HL-60/S4 (cell line): ENCODE measurements around the gene ATP6V0E2.
"Not testable (repeated sequence)": the region's sequence is repeated elsewhere in the genome, so short reads cannot be mapped to it uniquely, and the experiment has no call there.

Experiments
- in situ Hi-C: fragments of 300-500 bp; cut with MboI; formaldehyde crosslinking; loops from 2 replicates; pipeline ENCODE4 v1.14.3; 2022; ENCODE audit warnings: low sequenced_read_pairs

The ATP6V0E2 gene

DNA sequence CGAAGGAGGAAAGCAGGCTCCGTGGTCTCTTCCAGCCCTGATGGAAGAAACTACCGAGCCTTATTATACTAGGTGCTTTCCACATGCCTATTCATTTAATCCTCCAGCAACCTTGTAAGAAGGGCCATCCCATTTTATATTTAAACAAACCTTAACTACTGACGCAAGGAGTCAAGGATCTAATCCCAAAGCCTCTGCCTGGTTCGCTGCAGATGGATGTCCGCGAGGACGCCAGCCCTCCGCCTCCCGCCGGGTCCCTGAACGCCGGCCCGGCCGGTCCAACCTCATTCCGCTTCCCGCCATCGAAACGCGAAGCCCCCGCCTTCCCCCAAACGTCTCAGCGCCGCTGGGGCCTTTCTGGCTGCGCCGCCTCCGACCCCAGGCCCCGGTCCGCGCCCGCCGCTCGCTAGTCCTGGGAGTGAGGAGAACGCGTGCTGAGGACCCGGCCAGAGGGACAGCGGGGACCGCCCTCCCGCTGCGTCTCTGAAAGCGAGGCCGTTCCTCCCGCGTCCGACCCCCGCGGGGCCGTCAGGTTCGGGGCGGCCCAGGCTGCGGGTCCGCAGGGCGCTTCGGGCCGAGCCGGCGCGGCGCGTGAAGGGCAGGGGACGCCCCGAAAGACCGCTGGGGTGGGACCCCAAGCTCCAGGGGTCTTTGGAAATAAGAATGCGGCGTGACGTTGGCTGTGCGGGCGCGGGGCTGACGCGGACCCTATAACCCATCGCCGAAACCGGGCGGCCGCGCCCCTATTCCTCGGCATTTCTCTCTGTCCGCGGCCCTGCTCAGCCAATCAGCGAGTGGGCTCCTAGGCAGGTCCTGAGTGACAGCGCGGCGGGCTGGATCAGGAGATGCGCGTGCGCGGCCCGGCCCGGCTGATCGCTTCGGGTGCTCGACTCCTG is at the start of gene ATP6V0E2:
TSS of gene ATP6V0E2 (plus strand) at position 896 of the 896 bp plus-strand sequence. CDS start 97 bp downstream, outside the sequence.
- in situ Hi-C loops = no loop called here

DNA sequence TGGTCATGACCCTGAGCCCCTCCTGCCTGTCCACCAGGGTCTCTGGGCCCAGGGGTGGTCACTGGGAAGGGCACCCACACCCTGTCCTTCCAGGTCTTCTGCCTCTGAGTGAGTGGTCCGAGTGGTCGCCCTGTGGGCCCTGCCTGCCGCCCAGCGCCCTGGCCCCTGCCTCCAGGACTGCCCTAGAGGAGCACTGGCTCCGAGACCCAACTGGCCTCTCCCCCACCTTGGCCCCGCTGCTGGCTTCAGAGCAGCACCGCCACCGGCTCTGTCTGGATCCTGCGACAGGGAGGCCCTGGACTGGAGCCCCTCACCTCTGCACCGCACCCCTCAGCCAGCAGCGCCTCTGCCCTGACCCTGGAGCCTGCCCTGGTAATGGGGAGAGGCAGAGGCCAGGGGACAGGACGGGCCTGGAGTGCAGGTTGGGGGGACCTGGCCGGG is 49.4 kb upstream of the ATP6V0E2 start:
- in situ Hi-C loops = no loop called here

DNA sequence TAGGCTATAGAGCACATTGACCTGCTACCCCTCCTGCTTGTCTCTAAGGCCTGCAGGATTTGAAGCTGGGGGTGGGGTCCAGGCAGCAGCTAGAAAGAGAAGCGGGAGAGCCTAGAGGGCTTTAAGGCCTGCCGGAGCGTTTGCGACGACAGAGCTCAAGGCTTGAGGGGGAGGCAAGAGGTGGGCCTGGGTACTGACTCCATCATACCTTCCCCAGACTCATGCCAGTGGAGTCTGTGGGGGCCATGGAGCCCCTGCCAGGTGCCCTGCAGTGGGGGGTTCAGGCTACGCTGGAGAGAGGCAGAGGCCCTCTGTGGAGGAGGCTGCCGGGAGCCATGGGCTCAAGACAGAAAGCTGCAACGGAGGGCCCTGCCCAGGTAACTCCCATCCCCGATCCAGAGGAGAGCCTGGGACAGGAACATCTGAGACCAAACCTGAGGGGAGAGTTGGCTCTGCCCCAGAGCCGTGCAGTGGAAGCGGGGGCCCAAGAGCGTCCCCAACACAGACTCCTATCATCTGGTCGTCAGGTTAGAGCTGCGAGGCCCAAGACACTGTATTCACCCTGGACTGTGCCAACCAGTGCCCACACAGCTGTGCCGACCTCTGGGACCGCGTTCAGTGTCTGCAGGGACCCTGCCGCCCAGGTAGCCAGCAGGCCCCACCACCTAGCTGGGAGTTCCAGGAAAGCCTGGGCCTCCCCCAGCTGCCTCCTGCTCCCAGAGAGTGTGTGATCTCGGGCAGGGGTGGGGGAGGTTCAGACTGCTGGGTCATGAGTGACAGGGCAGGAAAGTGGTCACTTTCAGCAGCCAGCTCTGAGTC is 48.8 kb upstream of the ATP6V0E2 start:
- in situ Hi-C loops = no loop called here

DNA sequence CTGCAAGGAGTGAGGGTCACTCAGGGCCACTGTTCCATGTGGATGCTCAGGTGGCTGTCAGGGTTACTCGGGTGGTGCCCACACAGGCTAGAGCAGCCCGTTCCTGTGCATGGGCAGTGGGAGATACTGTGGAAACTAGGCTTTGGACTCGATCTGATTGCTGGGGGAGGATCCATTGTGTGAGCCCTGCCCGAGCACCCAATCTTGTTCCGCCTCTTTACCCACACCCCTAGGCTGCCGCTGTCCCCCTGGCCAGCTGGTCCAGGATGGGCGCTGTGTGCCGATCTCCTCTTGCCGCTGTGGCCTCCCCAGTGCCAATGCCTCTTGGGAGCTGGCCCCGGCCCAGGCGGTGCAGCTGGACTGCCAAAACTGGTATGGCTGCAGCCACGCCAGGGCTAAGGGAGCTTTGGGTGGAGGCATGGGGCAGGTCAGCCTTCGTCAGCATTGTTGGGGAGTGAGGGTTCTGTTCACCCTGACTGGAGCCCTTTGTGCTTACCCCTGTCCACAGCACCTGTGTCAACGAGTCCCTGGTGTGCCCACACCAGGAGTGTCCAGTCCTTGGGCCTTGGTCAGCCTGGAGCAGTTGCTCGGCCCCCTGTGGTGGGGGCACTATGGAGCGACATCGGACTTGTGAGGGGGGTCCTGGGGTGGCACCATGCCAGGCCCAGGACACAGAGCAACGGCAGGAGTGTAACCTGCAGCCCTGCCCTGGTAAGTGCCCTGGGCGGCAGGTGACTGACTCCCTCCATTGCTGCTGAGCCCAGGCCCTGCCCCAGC is 48.0 kb upstream of the ATP6V0E2 start:
- in situ Hi-C loops = no loop called here

DNA sequence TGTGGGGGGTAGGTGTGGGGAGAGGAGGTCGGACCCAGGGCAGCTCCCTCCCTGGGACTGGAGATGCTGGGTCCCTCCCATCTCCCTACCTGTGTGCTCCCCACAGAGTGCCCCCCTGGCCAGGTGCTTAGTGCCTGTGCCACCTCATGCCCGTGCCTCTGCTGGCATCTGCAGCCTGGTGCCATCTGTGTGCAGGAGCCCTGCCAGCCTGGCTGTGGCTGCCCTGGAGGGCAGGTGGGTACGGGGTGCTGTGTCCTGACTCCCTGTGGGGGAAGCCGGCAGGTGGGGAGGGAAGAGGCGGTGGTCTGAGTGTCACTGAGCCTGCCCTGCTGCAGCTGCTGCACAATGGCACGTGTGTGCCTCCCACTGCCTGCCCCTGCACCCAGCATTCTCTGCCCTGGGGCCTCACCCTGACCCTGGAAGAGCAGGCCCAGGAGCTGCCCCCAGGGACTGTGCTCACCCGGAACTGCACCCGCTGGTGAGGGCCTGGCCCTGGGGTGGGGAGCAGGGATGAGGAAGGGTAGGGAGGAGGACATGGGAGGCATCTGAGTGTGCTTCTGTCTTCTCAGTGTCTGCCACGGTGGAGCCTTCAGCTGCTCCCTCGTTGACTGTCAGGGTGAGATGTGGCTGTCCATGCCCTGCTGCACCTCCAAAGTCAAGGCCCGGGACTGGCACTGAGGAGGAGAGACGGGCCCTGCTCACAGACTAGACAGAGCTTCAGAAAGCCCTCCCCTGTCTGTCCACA is 47.3 kb upstream of the ATP6V0E2 start:
- in situ Hi-C loops = no loop called here

DNA sequence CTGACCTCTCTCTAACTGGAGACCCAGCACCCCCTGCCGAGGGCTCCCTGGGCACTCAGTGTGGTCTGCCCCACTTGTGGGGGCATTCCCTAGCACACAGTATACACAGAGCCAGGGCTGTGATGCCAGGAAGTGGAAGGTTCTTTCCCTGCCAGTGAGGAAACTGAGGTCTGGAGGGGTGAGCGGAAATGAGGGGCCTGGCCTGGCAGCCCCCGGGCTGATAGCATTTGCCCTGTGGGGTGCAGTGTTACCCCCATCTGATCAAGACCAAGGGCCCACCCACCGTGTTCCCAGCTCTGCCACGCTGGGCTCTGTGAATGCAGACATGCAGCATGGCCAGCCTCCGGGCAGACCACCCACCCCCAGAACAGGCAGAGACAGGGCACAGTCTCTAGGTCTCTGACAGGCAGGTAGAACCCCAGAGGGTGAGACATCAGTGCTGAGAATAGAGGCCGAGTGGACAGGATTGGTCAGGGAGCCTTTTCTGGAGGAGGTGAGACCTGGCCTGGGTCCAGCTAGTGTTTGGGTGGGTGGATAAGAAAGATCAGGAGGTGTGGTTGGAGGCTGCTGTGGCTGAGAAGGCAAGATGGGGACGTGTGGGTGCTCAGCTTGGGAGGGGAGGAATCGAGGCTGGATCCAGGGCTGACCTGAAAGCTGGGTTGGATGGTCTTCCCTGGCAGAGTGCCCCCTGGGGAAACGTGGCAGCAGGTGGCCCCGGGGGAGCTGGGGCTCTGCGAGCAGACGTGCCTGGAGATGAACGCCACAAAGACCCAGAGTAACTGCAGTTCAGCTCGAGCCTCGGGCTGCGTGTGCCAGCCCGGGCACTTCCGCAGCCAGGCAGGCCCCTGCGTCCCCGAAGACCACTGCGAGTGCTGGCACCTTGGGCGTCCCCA is 46.4 kb upstream of the ATP6V0E2 start:
- in situ Hi-C loops = no loop called here

DNA sequence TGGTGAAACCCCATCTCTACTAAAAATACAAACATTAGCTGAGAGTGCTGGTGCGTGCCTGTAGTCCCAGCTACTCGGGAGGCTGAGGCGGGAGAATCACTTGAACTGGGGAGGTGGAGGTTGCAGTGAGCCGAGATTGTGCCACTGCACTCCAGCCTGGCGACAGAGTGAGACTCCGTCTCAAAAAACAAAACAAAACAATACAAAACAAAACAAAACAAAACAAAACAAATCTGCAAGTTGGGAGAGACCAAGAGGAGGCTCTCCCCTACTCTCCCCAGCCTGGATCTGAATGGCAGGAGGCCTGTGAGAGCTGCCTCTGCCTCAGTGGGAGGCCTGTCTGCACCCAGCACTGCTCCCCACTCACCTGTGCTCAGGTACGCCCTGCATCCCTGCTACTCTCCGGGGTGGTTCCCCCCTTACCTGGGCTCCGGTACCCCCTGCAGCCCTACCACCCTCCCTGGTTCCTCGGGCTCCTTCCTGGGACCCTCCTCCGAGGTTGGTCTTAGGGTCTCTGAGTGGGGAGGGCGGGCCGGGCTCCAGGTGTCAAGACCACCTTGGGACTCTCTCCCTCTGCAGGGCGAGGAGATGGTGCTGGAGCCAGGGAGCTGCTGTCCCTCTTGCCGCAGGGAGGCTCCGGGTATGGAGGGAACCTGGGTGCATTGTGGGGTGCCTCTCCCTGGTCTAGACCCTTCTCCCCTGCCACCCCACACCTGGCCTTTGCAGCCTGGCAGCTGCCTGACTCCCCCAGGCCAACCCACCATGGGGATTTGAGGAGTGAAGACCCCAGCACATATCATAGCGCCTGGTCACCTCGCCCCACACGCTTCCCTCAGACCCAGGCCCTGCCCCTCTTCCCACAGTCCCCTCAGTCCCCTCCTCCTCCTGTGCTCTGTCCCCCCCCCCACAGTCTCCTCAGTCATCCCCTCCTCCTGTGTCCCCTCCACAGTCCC is 45.1 kb upstream of the ATP6V0E2 start:
- in situ Hi-C loops = no loop called here

DNA sequence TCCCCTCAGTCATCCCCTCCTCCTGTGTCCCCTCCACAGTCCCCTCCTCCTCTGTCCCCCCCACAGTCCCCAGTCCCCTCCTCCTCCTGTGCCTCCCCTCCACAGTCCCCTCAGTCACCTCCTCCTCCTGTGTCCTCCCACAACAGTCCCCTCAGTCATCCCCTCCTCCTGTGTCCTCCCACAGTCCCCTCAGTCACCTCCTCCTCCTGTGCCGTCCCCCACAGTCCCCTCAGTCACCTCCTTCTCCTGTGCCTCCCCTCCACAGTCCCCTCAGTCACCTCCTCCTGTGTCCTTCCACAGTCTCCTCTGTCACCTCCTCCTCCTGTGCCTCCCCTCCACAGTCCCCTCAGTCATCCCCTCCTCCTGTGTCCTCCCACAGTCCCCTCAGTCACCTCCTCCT is 43.2 kb upstream of the ATP6V0E2 start:
- in situ Hi-C loops = not testable (repeated sequence)

DNA sequence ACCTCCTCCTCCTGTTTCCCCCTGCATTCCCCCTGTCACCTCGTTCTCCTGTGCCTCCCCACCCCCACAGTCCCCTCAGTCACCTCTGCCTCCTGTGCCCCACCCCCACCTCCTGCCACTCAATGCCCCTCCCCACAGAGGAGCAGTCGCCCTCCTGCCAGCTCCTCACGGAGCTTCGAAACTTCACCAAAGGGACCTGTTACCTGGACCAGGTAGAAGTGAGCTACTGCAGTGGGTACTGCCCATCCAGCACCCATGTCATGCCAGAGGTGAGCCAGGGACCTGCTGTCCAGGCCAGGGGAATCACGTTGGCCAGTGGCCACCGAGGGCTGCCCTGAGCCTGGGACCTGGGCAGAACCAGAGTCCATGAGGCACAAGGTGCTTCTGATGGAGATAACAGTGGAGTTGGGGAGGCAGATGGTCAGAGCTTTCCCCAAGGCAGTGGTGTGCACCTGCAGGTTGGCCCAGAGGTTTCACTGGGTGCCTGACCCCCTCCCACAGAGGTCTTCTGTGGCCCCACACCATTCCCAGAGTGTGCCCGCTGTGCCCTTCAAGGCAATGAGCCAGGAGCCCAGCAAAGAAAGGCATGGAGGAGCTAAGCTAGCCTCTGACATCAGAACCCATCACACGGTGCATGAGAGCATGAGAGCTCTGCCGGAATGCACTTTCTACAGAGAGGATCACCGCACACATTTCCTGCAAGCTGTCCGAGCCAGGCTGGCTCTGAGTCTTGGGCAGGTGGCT is 42.6 kb upstream of the ATP6V0E2 start:
- in situ Hi-C loops = no loop called here

DNA sequence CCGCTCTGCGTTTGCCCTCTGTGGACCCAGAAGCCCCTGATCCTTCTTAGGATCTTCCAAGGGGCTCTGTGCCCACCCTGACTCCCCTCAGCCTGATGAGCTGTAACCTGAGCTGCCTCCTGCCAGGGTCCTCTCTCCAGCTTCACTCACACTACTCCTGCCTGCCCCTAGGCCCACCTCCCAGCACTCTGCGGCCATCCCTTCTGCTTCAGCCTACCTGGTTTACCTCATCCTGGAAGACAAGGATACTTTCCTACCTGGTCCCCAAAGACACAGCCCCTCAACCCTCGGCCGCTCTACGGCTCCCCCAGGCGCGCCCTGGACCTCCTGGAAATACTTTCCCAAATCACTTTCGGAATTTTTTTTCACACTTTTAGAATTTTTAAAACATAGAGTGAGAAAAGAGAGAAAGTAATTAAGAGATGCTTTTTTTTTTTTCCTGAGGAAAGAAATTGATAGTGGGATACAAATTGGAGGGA is 42.0 kb upstream of the ATP6V0E2 start:
- in situ Hi-C loops = no loop called here

DNA sequence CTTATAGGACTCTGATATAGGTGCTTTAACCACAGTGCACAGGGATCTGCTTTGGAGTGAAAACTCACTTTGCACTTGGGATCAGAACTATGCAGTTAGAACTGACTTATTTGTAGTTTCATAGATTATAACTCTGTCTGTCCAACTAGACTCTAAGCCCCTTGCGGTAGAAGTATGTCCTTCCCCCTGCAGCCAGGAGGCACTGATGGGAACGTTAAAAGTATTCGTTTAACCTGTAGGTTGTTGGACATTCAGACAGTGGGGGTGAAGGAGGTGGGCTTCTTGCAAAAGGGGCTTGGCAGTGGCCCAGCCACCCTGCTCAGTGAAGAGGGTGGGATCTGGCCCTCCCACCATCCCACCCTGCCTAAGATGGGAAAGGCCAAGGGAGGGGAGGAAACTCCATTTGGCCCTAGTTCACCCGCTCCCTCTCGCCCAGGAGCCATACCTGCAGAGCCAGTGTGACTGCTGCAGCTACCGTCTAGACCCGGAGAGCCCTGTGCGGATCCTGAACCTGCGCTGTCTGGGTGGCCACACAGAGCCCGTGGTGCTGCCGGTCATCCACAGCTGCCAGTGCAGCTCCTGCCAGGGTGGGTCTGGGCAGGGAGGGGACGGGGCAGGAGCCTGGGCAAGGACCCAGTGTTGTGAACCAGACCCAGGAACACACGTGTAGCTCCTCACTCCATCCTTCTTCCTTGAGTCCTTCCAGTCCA is 41.3 kb upstream of the ATP6V0E2 start:
- in situ Hi-C loops = no loop called here

DNA sequence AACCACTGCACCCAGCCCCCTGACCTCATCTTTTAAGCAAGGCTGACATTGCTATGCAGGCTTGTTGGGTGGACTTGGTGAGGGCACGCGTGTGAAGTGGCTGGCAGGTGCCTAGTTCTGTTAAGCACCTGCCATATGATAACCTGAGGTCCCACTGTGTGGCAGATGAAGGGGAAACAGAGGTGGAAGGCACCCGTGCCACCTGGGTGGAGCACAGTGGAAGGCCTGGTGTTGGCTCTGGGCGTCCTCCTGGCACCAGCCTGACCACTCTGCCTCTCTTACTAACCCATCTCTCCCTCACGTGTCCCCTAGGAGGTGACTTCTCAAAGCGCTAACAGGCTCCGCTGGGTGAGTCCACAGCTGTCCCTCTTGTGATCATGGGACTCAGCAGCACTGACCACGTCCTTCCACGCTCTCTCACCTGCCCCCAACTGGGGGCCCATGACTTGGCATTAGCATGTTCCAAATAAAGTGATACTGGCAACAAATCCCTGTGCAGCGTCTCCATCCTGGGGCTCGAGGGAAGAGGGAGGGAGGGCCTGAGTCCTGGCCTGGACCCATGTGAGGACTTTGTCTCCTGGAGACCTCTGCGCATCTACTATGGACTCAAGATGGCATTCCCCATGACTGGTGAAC is 40.2 kb upstream of the ATP6V0E2 start:
- in situ Hi-C loops = no loop called here

DNA sequence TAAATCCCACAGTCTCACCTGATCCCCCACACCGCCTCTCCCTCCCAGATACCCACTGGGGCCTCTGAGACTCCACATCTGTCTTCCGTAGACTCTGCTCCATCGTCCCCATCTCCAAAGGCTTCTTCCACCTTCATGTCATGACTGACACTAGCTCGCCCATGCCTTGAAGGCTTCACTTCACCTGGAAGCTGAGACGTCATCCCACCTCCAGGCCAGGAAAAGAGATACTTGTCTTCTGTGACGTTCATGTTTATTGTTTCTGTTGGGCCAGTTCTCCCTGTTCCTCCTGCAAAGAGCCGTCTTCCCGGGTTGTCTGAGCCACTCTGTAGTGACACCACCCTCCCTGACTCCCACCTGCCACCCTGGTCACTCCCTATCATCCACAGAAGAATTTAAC is 39.2 kb upstream of the ATP6V0E2 start:
- in situ Hi-C loops = no loop called here

DNA sequence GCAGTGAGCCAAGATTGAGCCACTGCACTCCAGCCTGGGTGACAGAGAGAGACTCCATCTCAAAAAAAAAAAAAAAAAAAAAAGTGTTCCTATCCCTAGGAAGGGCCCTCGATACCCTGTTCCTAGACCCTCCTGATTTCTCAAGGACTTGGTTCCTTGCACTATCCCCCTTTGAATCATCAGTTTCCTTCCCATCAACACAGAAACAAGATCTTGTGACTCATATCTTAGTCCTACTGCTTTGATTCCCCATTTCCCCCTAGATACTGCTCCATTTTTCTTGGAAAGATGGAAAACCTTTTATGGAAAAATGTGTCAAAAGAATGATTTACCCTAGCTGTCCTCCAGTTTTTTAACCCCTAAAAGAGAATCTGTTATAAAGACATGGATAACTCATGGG is 37.3 kb upstream of the ATP6V0E2 start:
- in situ Hi-C loops = no loop called here

DNA sequence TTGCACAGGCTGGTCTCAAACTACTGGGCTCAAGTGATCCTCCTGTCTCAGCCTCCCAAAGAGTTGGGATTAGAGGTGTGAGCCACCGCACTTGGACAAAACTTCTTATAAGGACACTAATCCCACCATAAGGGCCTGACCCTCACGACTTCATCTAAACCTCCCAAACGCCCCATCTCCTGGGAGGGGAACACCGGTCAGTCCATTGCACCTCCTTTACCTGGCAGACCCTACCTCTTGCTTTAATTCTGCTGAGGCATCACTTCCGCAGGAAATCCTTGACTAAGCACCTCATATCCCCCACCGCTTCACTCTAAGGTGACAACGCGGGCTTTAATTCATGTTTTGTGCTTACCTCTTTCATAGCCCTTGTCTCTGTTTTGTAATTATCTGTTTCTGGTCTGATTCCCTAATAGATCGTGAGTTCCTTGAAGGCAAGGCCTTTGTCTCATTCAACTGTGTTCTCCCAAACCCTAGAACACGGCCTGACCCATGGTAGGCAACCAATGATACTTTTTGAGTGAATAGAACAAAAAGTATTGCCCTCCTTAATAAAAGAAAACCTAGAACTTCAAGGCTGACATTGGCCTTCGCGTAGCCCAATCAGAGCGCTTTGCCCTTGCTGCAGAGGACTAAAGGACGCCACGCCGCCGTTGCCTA is 36.1 kb upstream of the ATP6V0E2 start:
- in situ Hi-C loops = no loop called here
